Endothelial cell (in vitro differentiated cells): Measurements from ENCODE around the gene ZNG1B. TPM values are rescaled to one million over a fixed set of nuclear protein-coding genes. Genes with fewer than 3 reads are reported as not detected.
"Not testable (repeated sequence)": the region's sequence is repeated elsewhere in the genome, so short reads cannot be mapped to it uniquely, and the experiment has no call there.

Experiments
- DNase-seq: peaks from one replicate; pipeline ENCODE4 v3.0.0; 2021; ENCODE audit warnings: low spot score
- H3K27ac Mint-ChIP-seq: one replicate; pipeline ENCODE4 v1.8.0; 2021; ENCODE audit warnings: mixed read lengths, inconsistent platforms; ENCODE audit not compliant: unreplicated experiment
- H3K27me3 Mint-ChIP-seq: one replicate; pipeline ENCODE4 v1.8.0; 2021; ENCODE audit warnings: mild to moderate bottlenecking, moderate library complexity, mixed read lengths, inconsistent platforms; ENCODE audit not compliant: unreplicated experiment
- H3K36me3 Mint-ChIP-seq: one replicate; pipeline ENCODE4 v1.8.0; 2021; ENCODE audit warnings: mild to moderate bottlenecking, low read depth, mixed read lengths, inconsistent platforms; ENCODE audit not compliant: unreplicated experiment
- H3K4me1 Mint-ChIP-seq: one replicate; pipeline ENCODE4 v1.8.0; 2021; ENCODE audit warnings: mild to moderate bottlenecking, mixed read lengths, inconsistent platforms; ENCODE audit not compliant: unreplicated experiment
- H3K4me3 Mint-ChIP-seq: one replicate; pipeline ENCODE4 v1.8.0; 2021; ENCODE audit warnings: mild to moderate bottlenecking, mixed read lengths, inconsistent platforms; ENCODE audit not compliant: unreplicated experiment
- H3K9me3 Mint-ChIP-seq: one replicate; pipeline ENCODE4 v1.8.0; 2021; ENCODE audit warnings: mixed read lengths, inconsistent platforms; ENCODE audit not compliant: unreplicated experiment
- CTCF ChIP-seq: fragments of 200-600 bp; sonication (generic); IDR thresholded peaks from one replicate; pipeline ENCODE4 v1.5.0; 2021; ENCODE audit warnings: antibody characterized with exemption; ENCODE audit not compliant: unreplicated experiment
- total RNA-seq: library from RNA; stranded (reverse); fragmentation: NEBNext Ultra II Directional; extraction: Animal tissue kit (Norgen Biotek cat#: 25700); gene quantifications from one replicate; pipeline ENCODE4 v1.2.1, GENCODE V29; 2021; ENCODE audit not compliant: unreplicated experiment

Gene ZNG1B
- total RNA-seq, 1 donor from 2014 or later, result 29.3 TPM

DNA sequence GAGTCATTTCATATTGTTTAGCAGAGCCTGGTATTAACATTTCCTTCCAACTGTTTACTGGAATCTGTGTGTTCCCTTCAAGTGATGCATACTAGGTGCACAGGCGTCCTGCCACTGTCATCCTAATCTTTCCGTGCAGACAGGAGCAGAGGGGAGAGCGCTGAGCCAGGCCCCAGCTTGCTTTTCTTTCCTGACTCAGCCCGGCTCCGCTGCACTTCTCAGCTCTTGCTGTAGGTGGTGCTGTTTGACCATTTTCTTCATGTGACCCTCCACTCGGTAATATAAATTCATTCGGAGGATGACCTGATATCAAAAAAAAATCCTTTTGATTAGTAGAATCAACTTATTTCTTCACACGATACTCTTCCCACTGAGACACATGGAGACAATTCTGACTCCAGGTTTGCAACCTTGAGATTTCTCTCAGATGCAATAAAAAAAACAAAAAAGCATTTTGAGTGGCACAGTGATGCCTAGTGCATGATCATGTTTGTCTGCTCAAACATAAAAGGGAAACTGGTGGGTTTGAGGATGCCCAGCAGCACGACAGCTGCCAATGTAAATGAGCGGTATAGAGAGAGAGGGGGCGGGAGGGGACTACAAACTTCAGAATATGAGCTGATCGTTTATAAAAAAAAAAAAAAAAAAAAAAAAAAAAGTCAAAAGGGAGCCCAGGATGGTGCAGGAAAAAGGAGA, 90.0 kb downstream of the ZNG1B start:
- H3K4me3 Mint-ChIP-seq, DNase-seq, H3K36me3 Mint-ChIP-seq, H3K27ac Mint-ChIP-seq, H3K27me3 Mint-ChIP-seq, H3K4me1 Mint-ChIP-seq, H3K9me3 Mint-ChIP-seq: not testable (repeated sequence)
- peak; percentile 27 for TF ChIP-seq CTCF

- not testable (repeated sequence) for H3K27ac Mint-ChIP-seq, H3K36me3 Mint-ChIP-seq, H3K4me1 Mint-ChIP-seq, H3K9me3 Mint-ChIP-seq, H3K4me3 Mint-ChIP-seq, DNase-seq, H3K27me3 Mint-ChIP-seq
Observed at GRCh38 chr2:113528126-113528525, 90.6 kb downstream of the ZNG1B start.

DNA sequence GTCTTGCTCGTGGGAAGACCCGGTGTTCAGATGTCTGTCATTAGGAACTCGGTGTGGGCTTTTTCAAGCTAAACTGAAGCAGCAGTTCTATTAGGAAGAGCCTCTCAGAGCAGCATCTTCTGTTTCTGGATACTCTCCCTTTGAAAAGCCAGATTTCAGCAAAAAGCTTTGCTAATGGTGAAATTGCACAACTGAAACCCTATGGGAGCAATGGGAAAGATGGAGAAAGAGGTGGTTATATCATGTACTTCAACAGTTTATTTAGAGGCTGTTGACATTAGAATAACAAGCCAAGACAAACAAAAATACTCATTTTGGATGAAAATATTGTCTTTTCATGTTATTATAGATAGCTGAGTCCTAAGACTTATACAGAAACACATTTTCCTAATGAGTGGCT, 91.4 kb downstream of the ZNG1B start:
- not testable (repeated sequence) for H3K36me3 Mint-ChIP-seq, H3K4me3 Mint-ChIP-seq, DNase-seq, H3K27ac Mint-ChIP-seq, H3K4me1 Mint-ChIP-seq, H3K9me3 Mint-ChIP-seq, H3K27me3 Mint-ChIP-seq

GRCh38 chr2:113532991-113533390, 95.5 kb downstream of the ZNG1B start:
- H3K27ac Mint-ChIP-seq, H3K4me1 Mint-ChIP-seq, H3K27me3 Mint-ChIP-seq, H3K36me3 Mint-ChIP-seq, H3K9me3 Mint-ChIP-seq, H3K4me3 Mint-ChIP-seq, DNase-seq: not testable (repeated sequence)

DNA sequence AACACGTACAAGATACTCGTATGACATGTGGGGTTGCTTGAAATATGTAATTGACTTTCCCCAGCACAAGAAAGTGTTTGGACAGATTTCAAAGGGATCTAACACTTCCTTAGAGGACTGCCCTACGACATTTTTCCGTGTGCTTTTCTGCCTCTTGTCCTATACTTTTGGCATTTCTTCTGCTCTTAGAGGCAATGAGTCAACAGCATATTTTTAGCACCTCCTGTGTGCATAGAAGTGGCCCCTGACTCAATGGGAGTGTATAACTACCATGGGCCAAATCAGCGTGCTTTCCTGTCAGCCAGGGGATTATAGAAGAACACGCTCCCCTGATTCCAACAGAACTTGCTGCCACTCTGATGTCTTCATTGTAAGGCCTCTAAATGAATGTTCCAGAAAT, 99.1 kb downstream of the ZNG1B start:
- H3K27me3 Mint-ChIP-seq, H3K9me3 Mint-ChIP-seq, H3K4me3 Mint-ChIP-seq, H3K4me1 Mint-ChIP-seq, H3K36me3 Mint-ChIP-seq, DNase-seq, H3K27ac Mint-ChIP-seq: not testable (repeated sequence)

- not testable (repeated sequence) for H3K9me3 Mint-ChIP-seq, H3K27me3 Mint-ChIP-seq
Observed at GRCh38 chr2:113540834-113541203, 103.3 kb downstream of the ZNG1B start.

DNA sequence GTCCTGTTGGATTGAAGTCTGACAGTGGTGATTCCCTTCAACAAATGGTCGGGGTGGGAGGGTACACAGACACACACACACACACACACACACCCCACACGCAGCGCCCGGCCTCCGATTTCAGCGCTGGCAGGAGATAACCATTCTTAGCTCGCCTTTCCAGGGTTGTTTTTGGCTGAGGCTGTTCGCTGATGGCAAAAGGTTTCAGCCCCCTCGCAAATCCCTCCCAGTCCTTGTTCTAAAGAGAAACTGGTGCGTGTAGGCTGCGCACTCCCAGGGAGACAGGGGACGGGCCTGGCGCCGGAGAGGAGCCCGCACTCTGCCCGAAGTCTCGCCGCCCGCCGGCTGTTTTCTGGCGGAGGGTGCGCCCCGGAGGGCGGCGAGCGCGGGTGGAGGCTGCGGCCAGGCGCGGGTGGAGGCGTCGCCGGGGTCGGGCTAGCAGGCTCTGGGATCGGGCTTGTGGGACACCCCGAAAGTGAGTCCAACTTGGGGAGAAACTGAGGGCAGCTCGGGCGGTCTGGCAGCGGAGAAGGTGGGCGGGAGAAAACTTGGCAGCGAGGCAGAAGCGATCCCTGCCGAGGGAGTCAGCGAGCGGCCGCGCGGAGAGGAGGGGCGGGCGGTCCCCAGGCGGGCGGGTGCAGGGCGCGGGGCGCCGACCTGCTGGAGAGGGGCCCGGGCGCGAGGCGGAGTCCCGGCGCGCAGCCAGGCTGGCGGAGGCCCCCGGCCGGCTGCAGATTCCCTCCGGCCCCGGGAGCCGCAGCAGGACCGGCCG, 103.9 kb downstream of the ZNG1B start:
- H3K9me3 Mint-ChIP-seq, H3K4me1 Mint-ChIP-seq, H3K36me3 Mint-ChIP-seq, H3K27me3 Mint-ChIP-seq: not testable (repeated sequence)
- Mint-ChIP-seq H3K27ac (peak overlapping the region; percentile 24), H3K4me3 (peak overlapping the region; percentile 82)
- DNase-seq, result peak; percentile 29

More at GRCh38 chr2:113540834-113541203, 103.3 kb downstream of the ZNG1B start:
- not testable (repeated sequence) for H3K4me1 Mint-ChIP-seq, DNase-seq, H3K36me3 Mint-ChIP-seq
- Mint-ChIP-seq H3K4me3 (peak overlapping the region; percentile 82), H3K27ac (peak overlapping the region; percentile 24)

- peak; percentile 17 for DNase-seq
- H3K4me1 Mint-ChIP-seq, H3K27ac Mint-ChIP-seq, H3K36me3 Mint-ChIP-seq, H3K27me3 Mint-ChIP-seq, H3K9me3 Mint-ChIP-seq: not testable (repeated sequence)
- peak overlapping the region; percentile 87 for H3K4me3 Mint-ChIP-seq
Observed at GRCh38 chr2:113541976-113542485, 104.5 kb downstream of the ZNG1B start.

- H3K4me3 Mint-ChIP-seq, result peak overlapping the region; percentile 87
- not testable (repeated sequence) for H3K9me3 Mint-ChIP-seq, H3K4me1 Mint-ChIP-seq, DNase-seq, H3K36me3 Mint-ChIP-seq, H3K27me3 Mint-ChIP-seq, H3K27ac Mint-ChIP-seq
Observed at GRCh38 chr2:113542529-113542928, 105.0 kb downstream of the ZNG1B start.
